HCT116 (cell line): ENCODE measurements around the gene RACGAP1. TPM values are rescaled to one million over a fixed set of nuclear protein-coding genes. Genes with fewer than 3 reads are reported as not detected.

ENCODE experiments used
- ATAC-seq: fragments of 200-7000 bp; cut with Tn5 transposase; 2 replicates; pipeline ENCODE4 v1.9.1; 2020; ENCODE audit warnings: mild to moderate bottlenecking, moderate library complexity
- BruUV-seq: library from RNA; stranded (reverse); fragments of 400-500 nt; replicated peaks from 2 replicates; lab custom pipeline; 2021; lab: Mats Ljungman, UMichigan
- CTCF ChIA-PET: fragments of 300-600 bp; sonication (Branson Sonifier 250); formaldehyde crosslinking; loops from one replicate; lab custom pipeline; 2021; ENCODE audit warnings: antibody characterized with exemption; lab: Charles Lee
- POLR2A ChIA-PET: fragments of 300-600, 350-600 bp; sonication (Branson Sonifier 250); formaldehyde crosslinking; loops from one replicate; lab custom pipeline; 2021; ENCODE audit warnings: antibody characterized with exemption; lab: Charles Lee
- RAD21 ChIA-PET, 2 experiments: fragments of 300-600 bp; sonication (Branson Sonifier 250); formaldehyde crosslinking; loops; one replicate each; lab custom pipeline; 2023; ENCODE audit warnings: low total read pairs in 2 of 2; ENCODE audit not compliant: uncharacterized antibody in 2 of 2, unreplicated experiment in 2 of 2, low non-redundant PET in 1 of 2; lab: Charles Lee
- DNase-seq: peaks from one replicate; pipeline ENCODE4 v3.0.0-alpha.2; 2010; ENCODE audit warnings: low read depth, low spot score
- H2AFZ ChIP-seq: fragments of 200-600 bp; shearing (Covaris generic), sonication (generic); 2 replicates; pipeline ENCODE4 v1.6.1; 2017; ENCODE audit warnings: low read depth, mixed run types, mixed read lengths, antibody characterized with exemption, low read length; ENCODE audit not compliant: poor library complexity, severe bottlenecking
- H3K27ac ChIP-seq: 2 replicates; pipeline ENCODE4 v1.5.1; 2012; ENCODE audit warnings: low read depth, low read length
- H3K27me3 ChIP-seq: fragments of 200-600 bp; sonication (generic); 2 replicates; pipeline ENCODE4 v1.6.1; 2016; ENCODE audit warnings: mixed run types, low read length, mixed read lengths; ENCODE audit not compliant: insufficient read depth
- H3K36me3 ChIP-seq, 2 experiments: fragments of 200-500 bp in 1 of 2; fragments of 200-600 bp in 1 of 2; sonication (Bioruptor generic) in 1 of 2; sonication (generic) in 1 of 2; 2 replicates each; pipeline versions ENCODE4 v1.5.1 to v1.6.1; 2014 to 2016; ENCODE audit warnings: low read length in 2 of 2, inconsistent platforms in 1 of 2, mixed read lengths in 1 of 2, mixed run types in 1 of 2; ENCODE audit not compliant: insufficient read depth in 2 of 2, control insufficient read depth in 1 of 2
- H3K4me1 ChIP-seq, 2 experiments: fragments of 200-600 bp in 1 of 2; sonication (generic) in 1 of 2; 2 replicates each; pipeline versions ENCODE4 v1.5.1 to v1.6.1; 2012 to 2017; ENCODE audit warnings: low read length in 2 of 2, inconsistent platforms in 1 of 2, mild to moderate bottlenecking in 1 of 2, mixed read lengths in 1 of 2, mixed run types in 1 of 2, moderate library complexity in 1 of 2; ENCODE audit not compliant: insufficient read depth in 2 of 2, control insufficient read depth in 1 of 2
- H3K4me2 ChIP-seq: fragments of 200-600 bp; sonication (generic); 2 replicates; pipeline ENCODE4 v1.6.1; 2017; ENCODE audit warnings: mixed run types, low read length, mixed read lengths
- H3K4me3 ChIP-seq, 2 experiments: fragments of 200-600 bp in 1 of 2; sonication (generic) in 1 of 2; replicated peaks in 1 of 2; 2 replicates each; pipeline ENCODE4 v1.5.1; 2011 to 2016; ENCODE audit warnings: low read length in 2 of 2, control low read depth in 1 of 2, low read depth in 1 of 2, mild to moderate bottlenecking in 1 of 2, mixed read lengths in 1 of 2, mixed run types in 1 of 2
- H3K79me2 ChIP-seq: fragments of 200-600 bp; sonication (generic); 2 replicates; pipeline ENCODE4 v1.6.1; 2017; ENCODE audit warnings: mild to moderate bottlenecking, mixed run types, low read length, moderate library complexity, mixed read lengths; ENCODE audit not compliant: insufficient read depth
- H3K9ac ChIP-seq: fragments of 200-600 bp; sonication (generic); 2 replicates; pipeline ENCODE4 v1.6.1; 2016; ENCODE audit warnings: low read length, mixed read lengths
- H3K9me2 ChIP-seq: fragments of 200-600 bp; sonication (generic), shearing (Covaris generic); 2 replicates; pipeline ENCODE4 v1.6.1; 2017; ENCODE audit warnings: mixed run types, mild to moderate bottlenecking, moderate library complexity; ENCODE audit not compliant: insufficient read depth
- H3K9me3 ChIP-seq, 2 experiments: fragments of 200-500 bp in 1 of 2; fragments of 200-600 bp in 1 of 2; sonication (Bioruptor generic) in 1 of 2; sonication (generic) in 1 of 2; 2 replicates each; pipeline ENCODE4 v1.6.1; 2014 to 2017; ENCODE audit warnings: low read length in 2 of 2, mixed read lengths in 2 of 2, inconsistent platforms in 1 of 2, low read depth in 1 of 2, mild to moderate bottlenecking in 1 of 2, mixed run types in 1 of 2, moderate library complexity in 1 of 2; ENCODE audit not compliant: control insufficient read depth in 1 of 2, insufficient read depth in 1 of 2
- H4K20me1 ChIP-seq: fragments of 200-600 bp; sonication (generic), shearing (Covaris generic); 2 replicates; pipeline ENCODE4 v1.6.1; 2017; ENCODE audit warnings: mixed run types, mild to moderate bottlenecking, moderate library complexity; ENCODE audit not compliant: insufficient read depth
- CBX3 ChIP-seq: IDR thresholded peaks from 2 replicates; pipeline ENCODE4 v1.6.1; 2012; ENCODE audit warnings: low read depth
- CEBPB ChIP-seq: IDR thresholded peaks from 2 replicates; pipeline ENCODE4 v1.6.1; 2012; ENCODE audit warnings: low read depth
- EGR1 ChIP-seq: IDR thresholded peaks from 2 replicates; pipeline ENCODE4 v1.6.1; 2012; ENCODE audit warnings: low read depth
- ELF1 ChIP-seq: IDR thresholded peaks from 2 replicates; pipeline ENCODE4 v1.6.1; 2012; ENCODE audit warnings: low read depth, borderline replicate concordance
- EZH2 ChIP-seq: fragments of 200-600 bp; sonication (generic); IDR thresholded peaks from 2 replicates; pipeline ENCODE4 v1.6.1; 2017; ENCODE audit warnings: antibody characterized with exemption, mixed run types
- FOSL1 ChIP-seq: IDR thresholded peaks from 2 replicates; pipeline ENCODE4 v1.6.1; 2012; ENCODE audit warnings: low read depth
- POLR2A ChIP-seq: IDR thresholded peaks from 2 replicates; pipeline ENCODE4 v1.7.0; 2011; ENCODE audit warnings: borderline replicate concordance; ENCODE audit not compliant: insufficient read depth, insufficient read length; ENCODE audit errors: extremely low read depth
- POLR2AphosphoS5 ChIP-seq: IDR thresholded peaks from 2 replicates; pipeline ENCODE4 v1.6.1; 2011; ENCODE audit warnings: mild to moderate bottlenecking, low read depth, low read length, moderate library complexity
- RAD21 ChIP-seq: IDR thresholded peaks from 2 replicates; pipeline ENCODE4 v1.6.1; 2012; ENCODE audit warnings: low read depth, mild to moderate bottlenecking
- REST ChIP-seq: IDR thresholded peaks from 2 replicates; pipeline ENCODE4 v1.6.1; 2012; ENCODE audit warnings: low read depth
- SIN3A ChIP-seq: IDR thresholded peaks from 2 replicates; pipeline ENCODE4 v1.6.1; 2012; ENCODE audit warnings: low read depth
- SP1 ChIP-seq: IDR thresholded peaks from 2 replicates; pipeline ENCODE4 v1.6.1; 2012; ENCODE audit warnings: low read depth
- YY1 ChIP-seq: IDR thresholded peaks from 2 replicates; pipeline ENCODE4 v1.6.1; 2011; ENCODE audit warnings: low read length, low read depth, moderate library complexity, mild to moderate bottlenecking; ENCODE audit not compliant: insufficient replicate concordance; ENCODE audit errors: extremely low read depth
- ZFX ChIP-seq: fragments of 450-650 bp; IDR thresholded peaks from 2 replicates; pipeline ENCODE4 v1.6.1; 2017
- ZNF274 ChIP-seq: fragments of 200-500 bp; sonication (Bioruptor generic); IDR thresholded peaks from 2 replicates; pipeline ENCODE4 v1.6.1; 2014; ENCODE audit warnings: mild to moderate bottlenecking, low read depth, low read length, inconsistent platforms
- intact Hi-C: fragments of 100-400 bp; cut with micrococcal nuclease; formaldehyde crosslinking; loops from 2 replicates; pipeline ENCODE4 v1.10.0; 2022
- total RNA-seq: library from RNA; stranded (reverse); gene quantifications from one replicate; pipeline ENCODE4 v1.2.1, GENCODE V29; 2021; ENCODE audit not compliant: unreplicated experiment

The RACGAP1 gene
- total RNA-seq, 1 experiment from 2014 or later = 147 TPM

- Histone ChIP-seq H2AFZ (no peak overlapping the region), H3K4me2 (no peak overlapping the region), H3K9ac (no peak overlapping the region), H4K20me1 (no peaks in the 10 kb centered on the region; the same call in 1 of the 2 replicates), H3K27me3 (no peaks in the 10 kb centered on the region), H3K4me3 (no peak overlapping the region), H3K9me2 (no peaks in the 10 kb centered on the region)
- ChIA-PET RAD21 (no interaction called here), POLR2A (interaction anchor here (0.7 kb wide), 1 partner anchor 47 kb away, joined by 3 read pairs; no protein-coding TSS in a partner anchor), CTCF (interaction anchor here (1.0 kb wide), 1 partner anchor 52 kb away, joined by 3 read pairs; no protein-coding TSS in a partner anchor)
- DNase-seq (no peak), ATAC-seq (no peak)
- intact Hi-C loops = no loop called here
- BruUV-seq = no TSS peak
- TF ChIP-seq CEBPB = no peak
- TF ChIP-seq FOSL1 = no peak
- TF ChIP-seq EZH2 = no peak
- no peak for TF ChIP-seq SP1
- TF ChIP-seq POLR2AphosphoS5 = no peak
- no peak for TF ChIP-seq RAD21
- TF ChIP-seq POLR2A = no peak
- TF ChIP-seq REST = no peak
- no peak for TF ChIP-seq EGR1
- TF ChIP-seq ZFX = no peak
- no peak for TF ChIP-seq ELF1
- TF ChIP-seq CBX3 = no peak
- no peak for TF ChIP-seq ZNF274
- TF ChIP-seq YY1 = no peak
- TF ChIP-seq SIN3A = no peak
- TF ChIP-seq, all 23 proteins: peak for 0
- peaks cover 99% of the 10 kb centered on the region for H3K79me2 ChIP-seq
- no peaks in the 10 kb centered on the region for H3K4me1 ChIP-seq
- H3K36me3 ChIP-seq = peaks cover 22 to 38% of the 10 kb centered on the region in 2 experiments
- H3K27ac ChIP-seq = no peak overlapping the region
- H3K9me3 ChIP-seq = no peaks in the 10 kb centered on the region
Measured at GRCh38 chr12:50018154-50018553, 7.1 kb downstream of the RACGAP1 start.
